Activated CD4-positive, alpha-beta T cell treated with anti-CD3 and anti-CD28 coated beads, Interleukin-2, amount 50 U/mL, for 16 hours (primary cell): Measurements from ENCODE around the gene TMPRSS11B.
"Not testable (repeated sequence)": the region's sequence is repeated elsewhere in the genome, so short reads cannot be mapped to it uniquely, and the experiment has no call there.

ENCODE experiments used
- DNase-seq: peaks from one replicate; pipeline ENCODE4 v3.0.0-alpha.2; 2020

The TMPRSS11B gene, protein sequence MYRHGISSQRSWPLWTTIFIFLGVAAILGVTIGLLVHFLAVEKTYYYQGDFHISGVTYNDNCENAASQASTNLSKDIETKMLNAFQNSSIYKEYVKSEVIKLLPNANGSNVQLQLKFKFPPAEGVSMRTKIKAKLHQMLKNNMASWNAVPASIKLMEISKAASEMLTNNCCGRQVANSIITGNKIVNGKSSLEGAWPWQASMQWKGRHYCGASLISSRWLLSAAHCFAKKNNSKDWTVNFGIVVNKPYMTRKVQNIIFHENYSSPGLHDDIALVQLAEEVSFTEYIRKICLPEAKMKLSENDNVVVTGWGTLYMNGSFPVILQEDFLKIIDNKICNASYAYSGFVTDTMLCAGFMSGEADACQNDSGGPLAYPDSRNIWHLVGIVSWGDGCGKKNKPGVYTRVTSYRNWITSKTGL

DNA sequence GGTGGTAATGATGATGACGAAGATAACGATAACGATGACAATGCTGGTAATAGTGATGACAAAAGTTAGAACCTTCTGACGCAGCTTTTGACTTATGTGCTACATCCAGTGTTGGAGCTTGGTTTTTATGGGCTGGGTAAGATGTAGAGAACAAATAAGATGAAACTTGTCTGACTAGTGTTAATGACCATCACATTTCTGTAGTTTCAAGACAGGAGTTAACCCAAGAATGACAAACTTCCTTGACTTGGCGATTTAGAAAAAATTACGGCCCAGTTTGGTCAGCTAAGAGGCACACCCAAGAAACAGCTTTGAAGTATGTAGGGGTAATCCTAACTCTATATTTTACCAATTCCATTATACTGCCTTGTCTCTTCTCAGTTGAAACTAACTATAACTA, at the start of gene TMPRSS11B:
Gene TMPRSS11B, minus strand, starts transcription at position 101 of the 400 bp plus-strand sequence. CDS start 136 bp downstream, outside the sequence.
- no peak for DNase-seq

DNA sequence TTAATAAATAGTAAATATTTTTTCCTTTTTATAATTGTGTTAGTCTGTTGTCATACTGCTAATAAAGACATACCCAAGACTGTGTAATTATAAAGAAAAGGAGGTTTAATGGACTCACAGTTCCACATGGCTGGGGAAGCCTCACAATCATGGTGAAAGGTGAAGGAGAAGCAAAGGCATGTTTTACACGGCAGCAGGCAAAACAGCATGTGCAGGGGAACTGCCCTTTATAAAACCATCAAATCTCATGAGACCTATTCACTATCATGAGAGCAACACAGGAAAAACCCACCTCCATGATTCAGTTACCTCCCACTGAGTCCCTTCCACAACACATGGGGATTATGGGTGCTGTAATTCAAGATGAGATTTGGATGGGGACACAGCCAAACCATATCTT, 45.8 kb upstream of the TMPRSS11B start:
- no peak for DNase-seq

DNA sequence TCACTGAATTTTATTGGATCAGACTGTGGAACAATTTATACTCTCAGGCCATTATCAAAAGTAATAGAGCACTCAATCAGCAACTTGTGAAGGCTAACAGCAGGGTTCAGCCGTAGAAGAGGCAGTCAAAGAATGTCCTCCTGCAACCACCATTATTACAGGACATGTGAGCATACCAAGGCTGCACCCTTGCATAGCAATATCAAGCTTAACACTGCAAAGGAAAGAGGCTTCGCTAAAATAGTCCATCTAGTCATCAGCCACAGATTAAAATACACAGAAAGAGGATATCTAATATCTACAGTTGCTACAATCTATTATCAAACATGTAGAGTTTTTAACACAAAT, 42.9 kb upstream of the TMPRSS11B start:
- DNase-seq = no peak

DNA sequence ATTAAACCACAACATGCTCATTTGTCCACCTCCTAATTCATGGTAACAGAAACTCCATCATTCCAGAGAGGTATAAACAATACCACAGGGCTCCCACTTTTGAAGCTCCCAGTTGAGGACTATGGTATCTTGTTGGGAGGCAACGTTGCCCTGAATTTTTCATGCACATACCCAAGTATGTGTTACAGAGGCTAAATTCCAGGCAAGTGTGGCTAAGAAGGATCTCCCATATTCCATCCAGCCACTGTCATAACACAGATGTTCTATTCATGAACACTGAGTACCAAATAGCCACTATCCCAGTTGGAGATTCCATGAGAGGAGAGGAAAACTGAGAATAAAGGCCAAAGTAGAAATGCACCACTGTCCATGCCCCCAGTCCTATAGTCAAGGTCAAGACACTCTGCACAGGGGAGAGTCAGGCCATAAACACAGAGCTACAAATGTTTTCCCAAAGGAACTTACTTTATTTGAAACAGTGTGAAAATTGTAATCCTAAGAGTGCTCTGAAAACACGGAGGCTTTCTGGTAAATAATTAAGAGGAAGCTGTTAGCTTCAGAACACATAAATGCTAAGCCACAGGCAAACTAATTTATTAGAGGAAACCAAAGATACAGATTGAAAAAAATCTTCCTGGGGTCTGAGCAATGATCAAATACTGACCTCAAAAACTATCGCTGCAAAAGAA, 42.4 kb upstream of the TMPRSS11B start:
- no peak for DNase-seq

DNA sequence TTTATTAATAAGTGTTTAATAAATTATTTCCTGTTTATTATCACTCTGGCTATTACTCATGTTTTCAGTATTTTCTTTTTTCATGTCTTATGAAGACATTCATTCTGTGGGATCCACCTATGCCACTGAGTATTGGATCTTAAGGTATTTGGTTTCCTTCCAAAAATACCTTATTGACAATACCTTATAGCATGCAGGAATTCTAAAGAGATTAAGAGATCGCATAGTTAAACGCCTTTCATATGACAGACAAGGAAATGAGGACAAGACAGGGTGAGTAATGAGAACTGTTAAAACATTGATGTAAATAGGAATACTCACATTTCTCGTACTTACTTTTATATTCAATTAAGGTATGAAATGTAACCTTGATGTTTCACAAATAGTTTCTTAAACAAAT, 38.2 kb upstream of the TMPRSS11B start:
- no peak for DNase-seq

DNA sequence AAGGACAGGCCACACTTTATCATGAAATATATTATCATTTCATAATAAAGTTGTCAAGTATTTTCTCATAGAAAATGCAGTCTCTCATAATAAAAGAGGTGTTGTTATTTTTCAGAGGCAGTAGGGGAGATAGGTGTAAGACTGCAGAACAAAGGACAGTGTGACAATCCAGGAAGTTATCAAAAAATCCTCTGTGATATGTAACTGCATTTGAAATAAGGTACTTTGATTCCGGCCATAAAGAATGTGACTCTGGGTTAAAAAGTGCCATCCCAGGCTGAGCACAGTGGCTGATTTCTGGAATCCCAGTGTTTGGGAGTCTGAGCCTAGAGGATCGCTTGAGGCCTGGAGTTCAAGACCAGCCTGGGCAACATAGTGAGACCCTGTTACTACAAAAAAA, 37.6 kb upstream of the TMPRSS11B start:
- no peak for DNase-seq

DNA sequence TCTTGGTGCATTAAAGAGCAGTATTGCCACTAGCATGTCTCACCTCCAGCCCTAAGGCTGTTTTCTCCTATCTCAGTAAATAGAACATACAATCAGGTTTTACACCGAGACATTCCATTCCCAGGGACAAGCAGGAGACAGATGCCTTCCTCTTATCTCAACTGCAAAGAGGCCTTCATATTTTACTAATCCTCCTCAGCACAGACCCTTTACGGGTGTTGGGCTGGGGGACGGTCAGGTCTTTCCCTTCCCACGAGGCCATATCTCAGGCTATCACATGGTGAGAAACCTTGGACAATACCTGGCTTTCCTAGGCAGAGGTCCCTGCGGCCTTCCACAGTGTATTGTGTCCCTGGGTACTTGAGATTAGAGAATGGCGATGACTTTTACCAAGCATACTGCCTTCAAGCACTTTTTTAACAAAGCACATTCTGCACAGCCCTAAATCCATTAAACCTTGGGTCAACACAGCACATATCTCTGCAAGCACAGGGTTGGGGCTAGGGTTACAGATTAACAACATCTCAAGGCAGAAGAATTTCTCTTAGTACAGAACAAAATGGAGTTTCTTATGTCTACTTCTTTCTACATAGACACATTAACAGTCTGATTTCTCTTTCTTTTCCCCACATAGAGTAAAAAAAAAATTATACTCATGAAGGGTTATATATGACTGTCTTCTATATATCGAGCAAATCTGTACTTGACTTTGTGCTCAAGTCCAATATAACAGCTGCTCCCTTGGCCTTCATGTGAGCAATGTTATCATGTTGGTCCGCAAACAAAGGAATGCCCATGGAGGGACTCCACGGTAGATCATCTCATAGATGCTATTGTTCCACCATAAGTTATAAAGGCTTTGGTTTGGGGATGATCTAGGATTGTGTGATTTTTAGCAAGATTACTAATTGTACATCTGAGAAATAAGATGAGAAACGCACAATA, 36.6 kb upstream of the TMPRSS11B start:
- DNase-seq = not testable (repeated sequence)

DNA sequence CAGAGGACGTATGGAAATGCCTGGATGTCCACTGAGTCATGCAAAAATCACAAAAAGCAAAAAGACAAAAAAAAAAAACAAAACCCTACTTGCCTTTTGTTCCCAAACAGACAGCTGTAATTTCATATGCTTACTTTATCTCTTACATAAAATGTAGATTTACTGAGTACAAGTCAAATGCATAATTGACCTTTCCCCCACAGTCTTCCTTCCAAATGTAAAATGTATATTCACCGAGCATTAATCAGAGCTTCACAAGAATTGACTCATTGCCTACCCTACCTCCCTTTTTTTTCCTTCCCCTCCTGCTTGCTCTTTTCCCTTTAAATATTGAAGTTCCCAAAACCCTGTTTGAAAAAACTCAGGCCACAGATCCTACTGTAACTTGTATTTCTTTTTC, 32.5 kb upstream of the TMPRSS11B start:
- DNase-seq = no peak

DNA sequence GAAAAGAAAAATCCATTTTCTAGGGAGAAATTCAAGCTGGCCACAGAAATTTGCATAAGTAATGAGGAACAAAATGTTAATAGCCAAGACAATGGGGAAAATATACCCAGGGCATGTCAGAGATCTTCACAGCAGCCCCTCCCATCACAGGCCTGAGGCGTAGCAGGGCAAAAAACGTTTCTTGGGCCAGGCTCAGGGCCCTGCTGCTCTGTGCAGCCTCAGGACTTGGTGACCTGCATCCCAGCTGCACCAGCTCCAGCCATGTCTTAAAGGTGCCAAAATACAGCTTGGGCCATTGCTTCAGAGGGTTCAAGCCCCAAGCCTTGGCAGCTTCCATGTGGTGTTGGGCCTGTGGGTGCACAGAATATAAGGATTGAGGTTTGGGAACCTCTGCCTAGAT, 32.1 kb upstream of the TMPRSS11B start:
- no peak for DNase-seq

DNA sequence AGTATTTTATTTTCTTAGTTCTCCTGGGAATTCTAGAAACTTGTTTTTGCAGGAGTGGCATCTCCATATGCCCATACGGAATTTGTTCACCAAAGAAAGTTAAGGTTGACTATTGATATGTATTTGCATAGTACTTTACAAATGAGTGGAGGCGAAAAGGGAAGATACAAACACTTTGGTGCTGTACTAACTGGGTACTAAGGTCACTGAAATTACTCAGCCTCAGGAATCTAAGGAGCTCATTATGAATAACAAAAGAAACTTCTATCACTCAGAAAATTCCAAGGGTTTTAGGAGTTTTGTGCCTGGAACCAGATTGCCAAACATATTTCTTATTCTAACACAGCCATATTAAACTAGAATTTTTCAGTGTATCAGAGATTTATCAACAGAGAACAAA, 27.4 kb upstream of the TMPRSS11B start:
- DNase-seq = no peak

DNA sequence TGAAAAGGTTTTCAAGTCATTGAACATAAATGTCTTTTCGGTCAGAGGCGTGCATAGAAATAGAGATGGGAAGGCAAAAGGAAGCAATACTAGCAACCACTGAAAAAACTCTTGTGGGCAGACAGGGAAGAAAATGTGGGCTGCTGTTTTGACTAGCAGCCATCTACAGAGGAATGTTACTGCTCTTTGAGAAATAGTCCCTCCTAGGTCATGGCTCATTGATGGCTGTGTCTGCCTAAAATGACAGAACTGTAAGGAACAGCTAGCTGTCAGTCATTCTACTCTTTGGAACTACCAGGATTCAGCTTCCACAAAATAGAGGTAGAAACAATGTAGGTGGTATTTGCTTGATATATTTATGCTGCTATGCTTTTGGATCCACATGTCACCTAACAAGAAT, 26.9 kb upstream of the TMPRSS11B start:
- no peak for DNase-seq

DNA sequence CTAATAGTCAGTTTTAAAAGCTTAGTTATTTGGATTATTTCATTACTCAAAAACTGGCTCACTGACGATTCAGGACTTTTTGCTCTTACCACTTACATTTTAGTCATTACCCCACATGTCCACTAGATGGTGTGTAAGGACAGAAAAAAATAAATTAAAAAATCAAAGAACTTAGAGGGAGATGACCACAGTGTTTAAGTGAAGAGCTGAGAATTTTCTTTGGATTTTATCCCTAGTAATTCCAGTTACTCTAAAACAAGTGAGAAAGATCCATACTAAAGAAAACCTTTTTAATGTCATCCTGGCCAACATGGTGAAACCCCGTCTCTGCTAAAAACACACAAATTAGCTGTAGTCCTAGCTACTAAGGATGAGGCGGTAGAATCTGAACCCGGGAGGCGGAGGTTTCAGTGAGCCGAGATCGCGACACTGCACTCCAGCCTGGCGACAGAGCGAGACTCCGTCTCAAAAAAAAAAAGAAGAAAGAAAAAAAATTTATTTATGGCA, 26.4 kb upstream of the TMPRSS11B start:
- DNase-seq = peak; percentile 35

DNA sequence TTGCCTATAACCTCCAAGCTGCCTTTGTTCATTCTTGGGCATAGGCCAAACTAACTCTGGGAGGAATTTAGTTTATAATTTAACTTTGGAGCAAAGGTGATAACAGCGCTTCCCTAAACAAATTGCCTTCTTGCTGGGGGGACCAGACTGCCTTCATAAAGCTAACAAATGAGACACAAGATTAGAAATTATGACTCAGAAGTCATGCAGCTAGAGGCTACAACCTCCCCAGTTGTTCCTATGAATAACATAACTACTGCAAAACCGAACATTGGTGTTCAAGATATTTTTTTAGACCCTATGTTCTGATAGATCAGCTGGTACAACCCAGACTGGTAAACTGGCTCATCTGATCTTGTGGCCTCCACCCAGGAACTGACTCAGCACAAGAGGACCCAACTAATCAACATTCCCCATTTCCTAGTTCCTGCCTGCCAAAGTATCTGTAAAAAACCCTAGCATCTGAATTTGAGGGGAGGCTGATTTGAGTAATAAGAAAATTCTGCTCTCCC, 22.0 kb upstream of the TMPRSS11B start:
- no peak for DNase-seq

DNA sequence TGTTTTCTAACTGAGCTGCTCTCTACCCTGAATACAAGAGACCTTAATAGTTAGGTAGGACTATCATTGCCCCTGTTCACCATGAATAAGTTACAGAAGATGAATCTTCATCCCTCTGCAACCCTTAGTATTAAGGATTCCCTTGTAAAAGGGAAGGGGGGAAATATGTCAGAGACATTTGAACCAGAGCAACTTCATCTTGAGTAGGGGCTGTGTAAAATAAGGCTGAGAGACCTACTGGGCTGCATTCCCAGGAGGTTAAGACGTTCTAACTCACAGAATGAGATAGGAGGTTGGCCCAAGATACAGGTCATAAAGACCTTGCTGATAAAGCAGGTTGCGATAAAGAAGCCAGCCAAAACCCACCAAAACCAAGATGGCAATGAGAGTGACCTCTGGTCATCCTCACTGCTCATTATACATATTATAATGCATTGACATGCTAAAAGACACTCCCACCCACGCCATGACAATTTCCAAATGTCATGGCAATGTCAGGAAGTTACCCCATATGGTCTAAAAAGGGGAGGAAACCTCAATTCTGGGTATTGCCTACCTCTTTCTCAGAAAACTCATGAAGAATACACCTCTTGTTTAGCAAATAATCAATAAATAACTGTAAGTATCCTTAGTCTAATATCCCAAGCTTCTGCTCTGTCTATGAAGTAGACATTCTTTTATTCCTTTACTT, 19.5 kb upstream of the TMPRSS11B start:
- no peak for DNase-seq

DNA sequence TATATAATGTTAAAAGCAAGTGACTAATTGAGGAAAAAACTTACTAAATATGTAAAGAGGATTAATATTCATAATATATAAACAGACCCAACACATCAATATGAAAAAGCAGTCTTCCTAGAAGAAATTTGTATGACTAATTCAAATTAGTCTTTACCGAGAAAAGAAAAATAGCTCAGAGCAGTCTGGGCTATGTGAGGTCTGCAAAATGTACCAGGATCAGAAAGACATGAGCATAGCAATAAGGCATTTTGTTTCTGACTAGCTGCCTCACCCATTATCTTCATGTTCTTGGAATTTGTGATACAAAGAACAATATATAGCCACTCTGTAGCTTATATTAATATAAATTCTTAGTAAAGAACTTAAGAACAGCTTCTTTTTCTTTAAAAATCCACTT, 13.7 kb upstream of the TMPRSS11B start:
- DNase-seq = no peak

DNA sequence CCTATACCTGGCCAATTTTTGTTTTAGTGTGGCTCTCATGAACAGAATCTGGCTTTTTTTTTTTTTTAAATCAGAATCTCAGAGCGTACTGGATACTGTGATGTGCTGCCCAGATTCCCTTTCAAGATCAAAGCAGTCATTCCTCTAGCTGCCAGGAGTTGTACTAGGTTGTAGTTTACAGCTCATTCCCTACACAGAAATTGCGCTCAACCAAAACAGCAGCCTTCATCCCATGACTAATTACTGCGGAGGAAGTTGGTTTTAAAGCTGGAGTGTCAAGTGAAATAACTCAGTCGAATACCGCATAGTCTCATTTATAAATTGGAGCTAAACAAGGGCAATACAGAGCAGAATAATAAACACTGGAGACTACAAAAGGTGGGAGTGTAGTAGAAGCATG, 12.2 kb upstream of the TMPRSS11B start:
- DNase-seq = no peak

DNA sequence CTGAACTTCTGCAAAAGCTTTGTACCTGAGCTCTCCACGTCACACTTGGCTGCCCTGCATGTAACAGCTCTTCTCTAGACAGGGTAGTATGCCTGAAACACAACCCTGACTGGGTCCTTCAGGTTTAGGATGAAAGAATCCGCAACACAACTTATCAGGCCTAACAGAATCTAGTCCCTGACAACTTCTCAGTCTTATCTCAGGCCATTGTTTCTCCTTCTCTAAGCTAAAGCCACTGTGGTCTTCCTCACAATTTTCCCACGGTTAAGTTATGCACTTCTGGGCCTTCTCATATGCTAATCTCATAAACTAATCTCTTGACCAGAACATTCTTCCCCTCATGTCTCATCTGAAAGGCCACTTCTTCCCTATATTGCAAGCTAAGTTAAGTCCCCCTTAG, 10.8 kb upstream of the TMPRSS11B start:
- DNase-seq = no peak

DNA sequence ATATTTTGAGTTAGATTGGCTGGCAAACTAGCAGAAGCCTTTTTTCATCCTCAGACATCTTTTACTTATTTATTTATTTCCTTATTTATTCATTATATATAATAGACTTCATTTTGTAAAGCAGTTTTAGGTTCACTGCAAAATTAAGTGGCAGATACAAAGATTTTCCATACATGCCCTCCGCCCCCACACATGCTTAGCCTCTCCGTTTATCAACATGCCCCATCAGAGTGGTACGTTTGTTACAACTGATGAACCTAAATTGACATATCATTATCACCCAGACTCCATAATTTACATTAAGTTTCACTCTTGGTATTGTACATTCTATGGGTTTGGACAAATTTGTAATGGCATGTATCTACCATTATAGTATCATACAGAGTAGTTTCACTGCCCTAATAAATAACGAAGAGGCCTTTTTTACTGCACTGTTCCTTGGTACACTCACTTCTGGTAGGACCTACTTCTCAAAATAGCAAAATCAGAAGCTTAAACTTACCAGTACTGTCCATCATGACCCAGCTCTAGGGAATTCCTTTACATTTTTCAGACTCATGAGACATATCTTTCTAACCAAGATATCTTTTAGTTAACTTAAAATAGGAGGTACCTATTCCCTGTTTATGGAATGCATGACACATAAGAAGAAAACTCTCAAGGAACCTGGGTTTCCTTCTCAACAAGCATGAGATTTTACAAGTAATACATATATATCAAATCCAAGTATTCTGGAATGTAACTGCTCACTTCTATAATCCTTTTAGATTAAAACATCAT, 4.8 kb upstream of the TMPRSS11B start:
- no peak for DNase-seq

DNA sequence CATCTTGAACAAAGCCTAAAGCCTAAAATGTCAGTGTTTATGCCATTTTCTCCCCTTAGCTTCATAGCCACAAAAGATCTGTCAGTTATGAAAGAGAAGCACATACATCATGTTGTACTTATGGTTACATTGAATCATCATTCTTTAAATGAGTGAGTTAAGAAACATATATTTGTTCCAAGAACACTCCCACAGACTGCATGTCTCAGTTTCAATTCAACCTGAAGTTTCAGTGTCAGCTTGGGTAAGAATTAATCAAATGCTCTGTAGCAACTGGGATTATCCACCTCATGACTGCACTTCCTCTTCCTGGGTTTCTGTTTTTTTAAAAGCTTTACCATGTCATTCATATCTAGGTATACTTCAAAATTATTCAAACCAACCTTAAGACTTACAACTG, 3.9 kb upstream of the TMPRSS11B start:
- peak; percentile 68 for DNase-seq

DNA sequence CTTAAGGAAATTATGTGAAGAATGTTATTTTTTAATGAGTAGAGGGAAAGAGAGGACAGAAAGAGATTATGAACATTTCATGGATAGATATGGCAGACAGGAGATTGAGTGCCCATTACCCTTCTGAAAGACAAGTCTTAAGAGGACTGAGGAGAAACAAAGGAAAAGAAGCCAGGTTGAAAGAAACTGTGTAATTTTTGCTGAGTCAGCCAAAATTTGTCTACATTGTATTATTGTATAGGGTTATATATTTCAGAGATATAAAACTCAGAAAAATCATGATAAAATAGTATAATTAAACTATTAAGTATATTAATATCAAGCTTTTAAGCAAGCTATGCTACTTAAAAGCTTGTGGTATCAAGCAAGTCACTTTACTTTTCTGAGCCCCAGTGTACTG, 4.9 kb downstream of the TMPRSS11B start:
- DNase-seq = no peak

DNA sequence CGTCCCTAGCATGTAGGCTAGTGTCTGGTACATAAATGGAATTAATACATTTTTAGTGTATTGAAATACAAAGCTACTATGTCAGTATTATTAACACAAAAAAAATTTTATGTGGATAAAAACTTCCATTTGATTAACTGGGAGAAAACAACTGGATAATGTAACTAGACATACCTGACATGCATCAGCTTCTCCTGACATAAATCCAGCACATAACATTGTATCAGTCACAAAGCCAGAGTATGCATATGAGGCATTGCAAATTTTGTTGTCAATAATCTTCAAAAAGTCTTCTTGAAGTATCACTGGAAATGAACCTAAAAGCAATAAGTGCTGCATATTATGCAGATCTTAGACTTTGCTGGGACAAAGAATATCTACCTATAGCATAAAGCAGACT, 16.9 kb downstream of the TMPRSS11B start:
- no peak for DNase-seq

DNA sequence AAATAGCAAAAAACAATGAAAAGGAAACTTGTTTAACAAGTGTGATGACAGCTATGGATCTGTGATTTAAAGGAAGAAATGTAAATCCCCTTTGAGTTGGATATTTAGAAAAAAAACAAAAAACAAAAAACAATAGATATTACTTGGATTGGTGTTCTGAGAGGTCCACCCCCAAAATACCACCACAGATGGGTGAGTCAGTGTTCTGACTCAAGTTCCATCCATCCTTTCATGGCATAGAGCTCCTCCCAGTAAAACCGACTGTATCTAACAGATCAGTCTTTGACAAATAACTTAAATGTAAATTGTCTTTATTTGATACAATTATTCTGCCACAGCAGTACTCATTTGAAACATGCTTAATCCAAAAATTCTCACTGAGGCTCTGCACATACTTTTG, 27.4 kb downstream of the TMPRSS11B start:
- DNase-seq = no peak
